A172 (cell line): Measurements from ENCODE around the gene ICOS. TPM values are rescaled to one million over a fixed set of nuclear protein-coding genes. Genes with fewer than 3 reads are reported as not detected.

Experiments used
- DNase-seq: peaks from one replicate; pipeline ENCODE4 v3.0.0-alpha.2; 2015; ENCODE audit warnings: low spot score
- total RNA-seq: library from RNA; depleted of rRNA; stranded (reverse); fragments of >200 nt; shearing (Covaris generic); gene quantifications from 2 replicates; pipeline ENCODE4 v1.2.3, GENCODE V29; 2014; rRNA removed

ICOS gene
- not detected in 2 replicates for total RNA-seq

DNA sequence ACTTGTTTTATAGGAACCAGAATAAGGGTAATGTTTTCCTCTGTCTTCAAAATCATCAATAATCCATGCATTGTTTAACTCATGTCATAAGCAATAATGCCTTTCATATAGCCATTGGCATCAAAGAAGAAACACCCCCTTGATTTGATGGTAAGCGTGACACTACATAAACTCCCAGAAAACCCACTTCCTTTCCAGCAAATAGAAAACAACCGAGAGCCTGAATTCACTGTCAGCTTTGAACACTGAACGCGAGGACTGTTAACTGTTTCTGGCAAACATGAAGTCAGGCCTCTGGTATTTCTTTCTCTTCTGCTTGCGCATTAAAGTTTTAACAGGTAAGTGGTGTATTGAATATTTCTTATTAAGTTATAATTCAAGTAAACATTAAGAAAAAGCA is at the start of gene ICOS:
TSS of gene ICOS (plus strand) at position 229 of the 400 bp plus-strand sequence. CDS start at position 281, 52 bp downstream.
- DNase-seq = no peak

DNA sequence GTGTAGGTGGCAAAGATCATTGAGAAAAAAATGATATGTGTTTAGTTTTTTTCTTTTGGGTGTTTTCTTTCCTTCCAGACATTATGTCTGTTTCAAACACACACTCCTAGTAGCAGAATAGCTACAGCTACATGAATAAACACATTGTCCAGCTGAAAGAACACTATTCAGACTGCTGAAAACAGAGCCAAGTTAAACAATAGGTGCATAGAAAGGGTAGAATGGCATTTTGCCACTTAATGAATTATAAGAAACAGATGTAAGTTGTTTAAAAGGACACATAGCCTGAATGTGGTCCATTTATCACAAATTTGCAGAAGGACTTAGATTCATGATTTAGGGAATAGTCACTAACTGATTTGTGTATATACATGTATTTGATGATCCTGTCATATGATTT is 48.9 kb upstream of the ICOS start:
- DNase-seq = no peak

- DNase-seq = no peak
Observed at GRCh38 chr2:203889542-203889941, 47.0 kb upstream of the ICOS start.

GRCh38 chr2:203889944-203890343 is 46.6 kb upstream of the ICOS start:
- no peak for DNase-seq

GRCh38 chr2:203890733-203891132 is 45.8 kb upstream of the ICOS start:
- DNase-seq = no peak

DNA sequence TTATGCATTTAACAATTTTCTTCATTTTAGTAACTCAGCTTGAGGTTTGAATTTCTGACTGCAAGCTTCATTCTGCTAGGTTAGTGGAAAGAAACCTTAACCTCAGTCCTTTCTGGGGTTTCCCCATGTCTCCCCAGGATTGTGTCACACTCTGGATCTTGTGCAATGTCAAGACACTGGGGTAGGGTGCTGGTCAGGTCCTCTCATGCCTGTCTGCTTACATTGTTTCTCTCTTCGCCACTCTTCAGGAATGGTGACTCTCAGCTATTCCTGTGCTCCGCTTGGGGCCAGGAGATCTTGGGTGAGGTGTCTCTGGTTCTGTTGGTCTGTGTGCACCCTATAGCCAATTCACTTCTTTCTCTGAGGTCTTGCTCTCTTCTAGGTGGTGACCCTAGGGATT is 45.1 kb upstream of the ICOS start:
- DNase-seq = no peak

DNA sequence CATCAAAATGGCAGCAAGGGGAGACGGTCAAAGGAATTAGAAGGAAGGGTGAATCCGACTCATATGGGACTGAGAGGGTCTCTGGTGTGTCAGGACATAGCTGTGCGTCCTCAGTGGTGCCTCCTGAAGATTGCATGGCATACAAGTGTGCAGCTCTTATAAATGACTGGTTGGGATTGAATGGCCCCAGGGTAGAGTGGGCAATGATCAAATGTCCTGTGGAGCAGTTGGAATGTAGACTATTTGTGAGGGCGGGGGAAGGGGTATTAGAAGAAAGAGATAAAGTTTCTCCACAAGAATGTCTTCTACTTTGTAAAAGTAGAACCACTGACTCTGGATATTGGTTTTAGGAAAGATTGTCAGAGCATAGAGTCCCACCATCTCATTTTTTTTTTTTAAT is 44.4 kb upstream of the ICOS start:
- no peak for DNase-seq

DNA sequence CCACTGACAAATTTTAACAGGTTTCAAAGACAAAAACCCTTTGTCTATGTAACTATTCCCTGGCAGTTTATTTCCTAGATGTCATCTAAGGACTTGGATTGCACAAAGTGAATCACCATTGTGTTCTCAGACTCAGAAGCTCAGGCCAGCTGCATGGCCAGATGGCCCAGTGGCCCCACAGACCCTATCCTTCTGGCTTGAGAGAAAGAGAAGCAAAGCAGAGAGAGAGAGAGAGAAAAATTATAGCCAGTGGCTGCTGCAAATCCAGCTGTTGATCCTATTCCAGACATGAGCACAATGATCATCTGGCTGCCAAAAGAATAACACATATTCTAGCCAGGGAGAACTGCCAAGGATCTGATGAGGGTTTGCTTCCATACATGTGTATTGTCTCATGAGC is 43.2 kb upstream of the ICOS start:
- DNase-seq = no peak

DNA sequence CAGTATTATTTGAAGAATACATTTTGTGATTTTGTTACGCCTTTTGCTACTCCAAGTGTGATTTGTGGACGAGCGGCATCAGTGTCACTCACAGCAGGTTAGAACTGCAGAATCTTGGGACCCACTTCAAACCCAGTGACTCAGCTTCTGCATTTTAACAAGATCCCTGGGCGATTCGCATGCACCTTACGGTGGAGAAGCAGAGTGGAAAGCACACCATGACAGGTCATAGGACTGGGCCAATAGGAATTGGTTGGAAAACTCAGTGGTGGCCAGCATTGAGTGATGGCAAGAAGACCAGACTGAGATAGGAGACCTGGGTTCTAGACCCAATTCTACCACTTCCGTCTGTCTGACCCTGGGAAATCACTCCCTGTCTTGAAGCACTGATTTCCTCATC is 42.7 kb upstream of the ICOS start:
- DNase-seq = no peak

DNA sequence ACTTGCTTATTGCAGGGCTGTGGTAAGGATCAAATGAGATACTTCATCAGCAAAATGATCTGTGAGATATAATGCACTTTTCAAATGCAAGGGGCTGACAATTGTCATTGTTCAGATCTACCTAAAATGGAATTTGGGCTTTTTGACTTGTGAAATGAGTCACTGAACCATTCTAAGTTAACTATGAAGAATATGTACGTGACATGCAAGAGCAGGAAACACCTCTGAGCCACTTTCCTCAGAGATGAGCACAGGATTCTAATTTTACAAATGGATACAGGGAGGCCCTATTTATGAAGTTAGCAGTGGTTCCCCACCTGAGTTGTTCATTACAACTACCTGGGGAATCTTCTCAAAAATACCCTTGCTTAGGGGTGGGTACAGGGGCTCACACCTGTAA is 42.3 kb upstream of the ICOS start:
- DNase-seq = no peak

- DNase-seq = no peak
Observed at GRCh38 chr2:203897544-203897943, 39.0 kb upstream of the ICOS start.

GRCh38 chr2:203898657-203899056 is 37.9 kb upstream of the ICOS start:
- no peak for DNase-seq

DNA sequence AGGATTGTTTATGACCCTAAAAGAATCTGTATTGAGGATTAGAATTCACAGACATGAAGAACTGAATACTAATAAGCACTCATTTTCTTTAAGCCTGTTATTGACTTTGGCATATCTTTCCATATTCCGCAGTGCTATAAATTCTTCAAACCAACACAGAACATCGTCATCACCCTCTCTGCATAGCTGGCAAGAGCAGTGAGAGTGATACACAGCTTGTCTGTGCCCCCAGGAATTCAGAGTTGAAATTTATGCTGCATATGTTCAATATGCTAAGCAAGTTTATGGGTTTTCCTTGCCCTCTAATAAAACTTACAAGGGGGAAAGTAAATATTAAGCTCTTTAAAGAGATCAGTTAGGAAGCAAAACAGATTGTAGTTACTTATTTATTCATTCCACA is 36.3 kb upstream of the ICOS start:
- no peak for DNase-seq

DNA sequence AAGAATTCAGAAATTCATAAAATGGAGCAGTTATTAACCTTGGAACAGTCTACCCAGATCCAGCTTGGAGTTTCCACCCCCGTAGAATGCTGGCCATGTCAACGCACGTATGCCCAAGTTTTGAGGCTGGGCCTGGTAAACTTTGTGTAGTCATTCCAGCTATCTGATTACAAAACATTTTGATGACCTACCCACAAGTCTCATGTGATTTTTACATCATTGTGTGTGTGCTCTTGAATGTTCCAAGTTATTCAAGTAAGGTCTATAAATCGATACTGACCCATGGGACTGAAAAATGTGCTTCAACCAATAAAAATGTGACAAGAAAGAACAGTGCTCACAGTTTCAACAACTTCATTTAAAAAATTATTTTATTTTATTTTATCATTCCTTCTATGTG is 32.5 kb upstream of the ICOS start:
- no peak for DNase-seq

- no peak for DNase-seq
Observed at GRCh38 chr2:203905656-203906055, 30.9 kb upstream of the ICOS start.

DNA sequence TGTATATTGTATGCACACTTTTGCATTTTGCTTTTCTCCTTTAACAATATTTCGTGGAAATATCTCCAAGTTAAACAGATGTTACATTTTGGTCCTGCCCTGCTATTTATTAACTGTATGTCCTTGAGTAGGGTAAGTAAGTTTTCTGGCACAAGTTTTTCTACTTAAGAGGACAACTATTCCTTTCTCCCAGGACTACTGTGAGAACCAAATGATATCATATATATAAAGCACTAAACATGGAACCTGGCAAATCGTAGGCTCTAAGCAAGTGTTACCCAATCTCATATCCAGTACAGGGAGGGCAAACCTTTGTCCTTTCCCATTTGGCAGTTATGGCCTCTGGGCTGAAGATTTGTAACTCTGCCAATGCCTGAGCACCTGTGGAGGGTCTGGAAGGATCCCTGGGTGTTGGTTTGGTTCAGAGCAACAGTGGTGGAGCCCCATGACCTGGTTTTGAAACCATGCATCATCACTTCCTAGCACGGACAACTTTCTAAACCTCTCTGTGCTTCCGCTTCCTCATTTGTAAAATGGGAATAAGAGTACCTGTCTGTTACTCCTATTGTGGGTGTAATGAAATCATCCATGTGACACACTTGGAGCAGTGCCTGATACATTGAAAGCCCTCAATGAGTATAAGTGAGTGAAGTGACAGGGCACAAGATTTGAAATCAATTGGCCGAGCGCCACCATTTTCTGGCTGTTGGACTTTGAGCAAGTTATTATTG is 28.3 kb upstream of the ICOS start:
- DNase-seq = no peak

- no peak for DNase-seq
Observed at GRCh38 chr2:203908797-203909185, 27.8 kb upstream of the ICOS start.

DNA sequence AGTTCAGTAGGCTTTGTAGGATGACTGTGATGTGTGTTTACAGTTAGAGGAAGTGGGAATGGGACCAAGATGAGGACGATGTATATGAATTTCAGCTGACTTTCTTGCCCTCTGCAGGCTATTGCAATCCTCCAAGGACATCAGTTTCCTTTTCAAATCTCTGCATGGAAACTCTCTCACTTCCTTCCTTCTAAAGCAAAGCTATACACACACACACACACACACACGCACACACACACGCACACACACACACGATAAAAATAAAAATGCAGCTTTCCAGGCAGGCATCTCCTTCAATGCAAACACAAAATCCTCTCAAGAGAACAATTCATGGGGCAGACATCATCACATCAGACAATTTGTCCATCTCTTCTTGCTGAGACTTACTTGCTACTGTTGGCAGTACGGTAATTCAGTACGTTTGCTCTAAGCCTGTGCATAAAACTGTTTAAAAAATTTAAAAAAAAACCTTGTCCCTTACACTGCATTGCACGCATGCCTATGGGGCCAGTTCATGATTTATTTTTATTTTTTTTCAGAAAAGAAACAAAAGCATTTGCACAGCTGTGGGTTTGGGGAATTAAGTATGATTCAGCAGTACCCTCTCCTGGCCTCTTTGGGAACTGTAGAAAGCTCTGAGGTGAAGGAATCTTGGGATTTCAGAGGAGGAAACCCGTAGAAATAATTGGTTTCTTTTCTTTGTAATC is 27.1 kb upstream of the ICOS start:
- DNase-seq = peak; percentile 51

DNA sequence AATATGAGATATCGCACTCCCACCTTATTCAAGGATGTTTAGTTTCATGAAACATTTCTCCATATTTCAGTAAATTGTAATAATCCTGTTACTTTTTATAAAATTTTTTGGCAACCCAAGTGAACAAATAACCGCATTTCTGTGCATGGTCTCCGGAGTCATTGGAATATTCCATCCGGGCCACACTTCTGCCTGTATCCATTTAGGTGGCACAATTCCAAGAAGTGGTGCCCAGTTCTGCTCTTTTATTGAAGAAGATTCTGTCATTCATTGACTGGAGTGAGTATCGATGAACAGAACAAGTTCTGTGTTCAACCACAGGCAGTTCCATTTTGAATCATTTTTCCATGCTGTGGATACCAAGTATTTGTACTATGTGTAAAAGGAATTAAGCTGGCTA is 26.6 kb upstream of the ICOS start:
- DNase-seq = no peak

GRCh38 chr2:203913947-203914346 is 22.6 kb upstream of the ICOS start:
- DNase-seq = no peak

DNA sequence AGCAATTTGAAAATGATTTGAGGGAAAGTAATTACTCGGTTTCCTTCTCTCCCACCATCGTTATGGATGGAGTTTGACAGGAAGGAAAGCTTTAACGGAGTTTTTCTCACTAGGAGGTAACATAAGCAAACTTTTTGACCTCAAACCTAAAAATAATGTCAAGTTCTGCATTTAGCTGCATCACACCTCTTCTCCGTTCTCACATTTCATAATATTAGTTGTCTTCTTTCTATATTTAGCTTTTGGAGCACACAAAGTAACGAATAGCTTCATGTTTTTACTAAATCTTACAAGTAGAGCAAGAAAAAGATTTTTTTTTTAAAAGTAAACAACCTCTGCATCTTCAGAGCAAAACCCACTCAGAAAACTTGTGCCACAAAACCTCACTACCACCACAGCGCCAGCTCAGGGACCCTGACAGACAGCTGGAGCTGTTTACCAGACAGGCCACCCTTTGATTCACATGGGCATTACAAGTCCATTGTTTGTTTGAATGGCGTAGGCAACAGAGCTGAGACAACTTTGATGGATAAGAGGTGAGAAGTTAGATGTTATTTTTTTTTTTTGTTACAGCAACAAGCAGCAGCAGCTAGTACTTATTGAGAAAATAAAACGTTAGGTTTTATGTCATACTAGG is 21.9 kb upstream of the ICOS start:
- DNase-seq = no peak

- no peak for DNase-seq
Observed at GRCh38 chr2:203915256-203915655, 21.3 kb upstream of the ICOS start.

- DNase-seq = no peak
Observed at GRCh38 chr2:203916756-203917155, 19.8 kb upstream of the ICOS start.
